Panc1 (cell line): Measurements from ENCODE around the gene ZC3H7B.

Source experiments
- POLR2AphosphoS5 ChIP-seq: IDR thresholded peaks from 2 replicates; pipeline ENCODE4 v1.6.1; 2012; ENCODE audit warnings: mild to moderate bottlenecking, low read depth, low read length, moderate library complexity
- SIN3A ChIP-seq: IDR thresholded peaks from 2 replicates; pipeline ENCODE4 v1.6.1; 2012; ENCODE audit warnings: low read depth, mild to moderate bottlenecking, low read length, moderate library complexity, borderline replicate concordance; ENCODE audit not compliant: insufficient read depth
- TCF7L2 ChIP-seq: IDR thresholded peaks from 2 replicates; pipeline ENCODE4 v1.6.1; 2011; ENCODE audit warnings: mild to moderate bottlenecking, low read depth, low read length, inconsistent platforms
- TF ChIP-seq, protein P1 (sequence below): fragments of 450-650 bp; IDR thresholded peaks from 2 replicates; pipeline ENCODE4 v1.5.1; 2017; ENCODE audit warnings: mild to moderate bottlenecking
- TF ChIP-seq, protein P2 (sequence below), 2 experiments: IDR thresholded peaks; 2 replicates each; pipeline ENCODE4 v1.6.1; 2011 to 2012; ENCODE audit warnings: low read depth in 2 of 2, control low read depth in 1 of 2, low read length in 1 of 2, mild to moderate bottlenecking in 1 of 2, moderate library complexity in 1 of 2; ENCODE audit not compliant: insufficient read depth in 1 of 2

DNA sequence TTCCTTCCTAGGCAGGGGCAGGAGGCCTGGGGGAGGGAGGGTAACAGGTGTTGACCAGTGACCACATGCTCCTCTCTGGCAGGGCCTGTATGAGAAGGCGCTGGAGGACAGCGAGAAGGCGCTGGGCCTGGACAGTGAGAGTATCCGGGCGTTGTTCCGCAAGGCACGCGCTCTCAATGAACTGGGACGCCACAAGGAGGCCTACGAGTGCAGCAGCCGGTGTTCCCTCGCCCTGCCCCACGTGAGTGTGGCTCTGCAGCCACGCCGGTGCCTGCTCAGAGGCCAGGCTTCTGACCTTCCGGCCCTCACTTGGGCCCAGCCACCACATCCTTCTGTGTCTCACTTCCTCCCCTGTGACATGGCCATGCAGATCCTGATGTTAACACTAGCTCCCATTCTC lies 25.8 kb downstream of the ZC3H7B start:
- TF ChIP-seq POLR2AphosphoS5 (no peak), SIN3A (no peak), TCF7L2 (no peak)
- TF ChIP-seq, protein P1, sequence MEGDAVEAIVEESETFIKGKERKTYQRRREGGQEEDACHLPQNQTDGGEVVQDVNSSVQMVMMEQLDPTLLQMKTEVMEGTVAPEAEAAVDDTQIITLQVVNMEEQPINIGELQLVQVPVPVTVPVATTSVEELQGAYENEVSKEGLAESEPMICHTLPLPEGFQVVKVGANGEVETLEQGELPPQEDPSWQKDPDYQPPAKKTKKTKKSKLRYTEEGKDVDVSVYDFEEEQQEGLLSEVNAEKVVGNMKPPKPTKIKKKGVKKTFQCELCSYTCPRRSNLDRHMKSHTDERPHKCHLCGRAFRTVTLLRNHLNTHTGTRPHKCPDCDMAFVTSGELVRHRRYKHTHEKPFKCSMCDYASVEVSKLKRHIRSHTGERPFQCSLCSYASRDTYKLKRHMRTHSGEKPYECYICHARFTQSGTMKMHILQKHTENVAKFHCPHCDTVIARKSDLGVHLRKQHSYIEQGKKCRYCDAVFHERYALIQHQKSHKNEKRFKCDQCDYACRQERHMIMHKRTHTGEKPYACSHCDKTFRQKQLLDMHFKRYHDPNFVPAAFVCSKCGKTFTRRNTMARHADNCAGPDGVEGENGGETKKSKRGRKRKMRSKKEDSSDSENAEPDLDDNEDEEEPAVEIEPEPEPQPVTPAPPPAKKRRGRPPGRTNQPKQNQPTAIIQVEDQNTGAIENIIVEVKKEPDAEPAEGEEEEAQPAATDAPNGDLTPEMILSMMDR = no peak
- TF ChIP-seq, protein P2, sequence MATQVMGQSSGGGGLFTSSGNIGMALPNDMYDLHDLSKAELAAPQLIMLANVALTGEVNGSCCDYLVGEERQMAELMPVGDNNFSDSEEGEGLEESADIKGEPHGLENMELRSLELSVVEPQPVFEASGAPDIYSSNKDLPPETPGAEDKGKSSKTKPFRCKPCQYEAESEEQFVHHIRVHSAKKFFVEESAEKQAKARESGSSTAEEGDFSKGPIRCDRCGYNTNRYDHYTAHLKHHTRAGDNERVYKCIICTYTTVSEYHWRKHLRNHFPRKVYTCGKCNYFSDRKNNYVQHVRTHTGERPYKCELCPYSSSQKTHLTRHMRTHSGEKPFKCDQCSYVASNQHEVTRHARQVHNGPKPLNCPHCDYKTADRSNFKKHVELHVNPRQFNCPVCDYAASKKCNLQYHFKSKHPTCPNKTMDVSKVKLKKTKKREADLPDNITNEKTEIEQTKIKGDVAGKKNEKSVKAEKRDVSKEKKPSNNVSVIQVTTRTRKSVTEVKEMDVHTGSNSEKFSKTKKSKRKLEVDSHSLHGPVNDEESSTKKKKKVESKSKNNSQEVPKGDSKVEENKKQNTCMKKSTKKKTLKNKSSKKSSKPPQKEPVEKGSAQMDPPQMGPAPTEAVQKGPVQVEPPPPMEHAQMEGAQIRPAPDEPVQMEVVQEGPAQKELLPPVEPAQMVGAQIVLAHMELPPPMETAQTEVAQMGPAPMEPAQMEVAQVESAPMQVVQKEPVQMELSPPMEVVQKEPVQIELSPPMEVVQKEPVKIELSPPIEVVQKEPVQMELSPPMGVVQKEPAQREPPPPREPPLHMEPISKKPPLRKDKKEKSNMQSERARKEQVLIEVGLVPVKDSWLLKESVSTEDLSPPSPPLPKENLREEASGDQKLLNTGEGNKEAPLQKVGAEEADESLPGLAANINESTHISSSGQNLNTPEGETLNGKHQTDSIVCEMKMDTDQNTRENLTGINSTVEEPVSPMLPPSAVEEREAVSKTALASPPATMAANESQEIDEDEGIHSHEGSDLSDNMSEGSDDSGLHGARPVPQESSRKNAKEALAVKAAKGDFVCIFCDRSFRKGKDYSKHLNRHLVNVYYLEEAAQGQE (IDR thresholded peaks at IDR 0.05; ENCODE audit: insufficient read depth in 1 of 2, low read depth in 2 of 2, low read length in 1 of 2) = no peak
